ENCODE measurements around the gene CAT. TPM values are rescaled to one million over a fixed set of nuclear protein-coding genes. Genes with fewer than 3 reads are reported as not detected.

CAT gene
- total and polyA plus RNA-seq, 9 donors = 38.5 to 125 (median 53.9) TPM

DNA sequence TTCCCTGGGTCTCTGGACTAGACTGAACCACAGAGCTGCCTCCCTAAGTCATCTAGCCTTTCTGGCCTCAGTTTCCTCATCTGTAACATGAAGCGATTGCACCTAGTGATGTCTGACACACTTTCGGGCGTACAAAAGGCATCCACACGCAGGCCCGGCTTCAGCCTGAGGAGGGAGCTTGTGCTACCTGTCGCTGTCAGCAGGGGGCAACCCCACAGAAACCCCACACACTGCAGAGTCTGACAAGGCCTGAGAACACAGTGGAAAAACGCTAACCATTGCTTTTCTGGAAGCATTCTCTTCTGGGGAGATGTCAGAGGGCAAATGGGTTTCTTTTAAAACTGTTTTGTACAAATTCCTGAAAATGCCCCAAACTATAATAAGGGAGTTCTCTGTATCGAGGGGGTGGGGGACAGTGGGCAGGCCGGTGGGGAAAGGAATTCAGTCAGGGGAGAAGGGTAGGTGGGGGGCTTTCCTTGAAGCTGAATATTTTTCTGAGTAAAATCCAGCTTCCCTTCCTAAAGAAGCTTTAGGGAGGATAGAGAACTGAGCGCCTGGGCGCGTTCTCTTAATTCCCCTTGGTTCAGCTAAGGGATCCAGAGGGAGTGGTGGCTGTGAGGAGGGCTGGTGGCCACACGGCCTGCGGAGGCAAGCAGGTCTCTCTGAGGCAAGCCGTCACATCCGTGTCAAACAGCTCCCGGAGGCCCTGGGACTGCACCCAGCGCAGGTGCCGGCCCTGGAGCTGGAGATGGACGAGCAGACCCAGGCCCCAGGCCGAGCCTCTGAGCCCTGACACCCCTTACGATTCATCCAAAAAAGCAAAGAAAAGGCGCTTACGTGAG is 74.3 kb downstream of the CAT start:
- H3K9me3 ChIP-seq = no peaks in the 10 kb centered on the region
- intact Hi-C loops (cut with DNase I) = no loop called here
- TF ChIP-seq, protein P1, sequence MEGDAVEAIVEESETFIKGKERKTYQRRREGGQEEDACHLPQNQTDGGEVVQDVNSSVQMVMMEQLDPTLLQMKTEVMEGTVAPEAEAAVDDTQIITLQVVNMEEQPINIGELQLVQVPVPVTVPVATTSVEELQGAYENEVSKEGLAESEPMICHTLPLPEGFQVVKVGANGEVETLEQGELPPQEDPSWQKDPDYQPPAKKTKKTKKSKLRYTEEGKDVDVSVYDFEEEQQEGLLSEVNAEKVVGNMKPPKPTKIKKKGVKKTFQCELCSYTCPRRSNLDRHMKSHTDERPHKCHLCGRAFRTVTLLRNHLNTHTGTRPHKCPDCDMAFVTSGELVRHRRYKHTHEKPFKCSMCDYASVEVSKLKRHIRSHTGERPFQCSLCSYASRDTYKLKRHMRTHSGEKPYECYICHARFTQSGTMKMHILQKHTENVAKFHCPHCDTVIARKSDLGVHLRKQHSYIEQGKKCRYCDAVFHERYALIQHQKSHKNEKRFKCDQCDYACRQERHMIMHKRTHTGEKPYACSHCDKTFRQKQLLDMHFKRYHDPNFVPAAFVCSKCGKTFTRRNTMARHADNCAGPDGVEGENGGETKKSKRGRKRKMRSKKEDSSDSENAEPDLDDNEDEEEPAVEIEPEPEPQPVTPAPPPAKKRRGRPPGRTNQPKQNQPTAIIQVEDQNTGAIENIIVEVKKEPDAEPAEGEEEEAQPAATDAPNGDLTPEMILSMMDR (IDR thresholded peaks at IDR 0.05) = no peak
- no peak for TF ChIP-seq EP300 (IDR thresholded peaks at IDR 0.05)
- no peak for TF ChIP-seq POLR2A (IDR thresholded peaks at IDR 0.05)
- H3K27me3 ChIP-seq = no peaks in the 10 kb centered on the region
- DNase-seq = no peak
- no peak overlapping the region for H3K4me3 ChIP-seq
- WGBS, 3 donors = 54 to 65% (median 59%) methylated on average over 24 of the region's 24 CpGs
- H3K4me1 ChIP-seq (ENCODE audit: insufficient read depth) = no peaks in the 10 kb centered on the region
- H3K36me3 ChIP-seq = no peaks in the 10 kb centered on the region
- H3K27ac ChIP-seq = no peak overlapping the region

DNA sequence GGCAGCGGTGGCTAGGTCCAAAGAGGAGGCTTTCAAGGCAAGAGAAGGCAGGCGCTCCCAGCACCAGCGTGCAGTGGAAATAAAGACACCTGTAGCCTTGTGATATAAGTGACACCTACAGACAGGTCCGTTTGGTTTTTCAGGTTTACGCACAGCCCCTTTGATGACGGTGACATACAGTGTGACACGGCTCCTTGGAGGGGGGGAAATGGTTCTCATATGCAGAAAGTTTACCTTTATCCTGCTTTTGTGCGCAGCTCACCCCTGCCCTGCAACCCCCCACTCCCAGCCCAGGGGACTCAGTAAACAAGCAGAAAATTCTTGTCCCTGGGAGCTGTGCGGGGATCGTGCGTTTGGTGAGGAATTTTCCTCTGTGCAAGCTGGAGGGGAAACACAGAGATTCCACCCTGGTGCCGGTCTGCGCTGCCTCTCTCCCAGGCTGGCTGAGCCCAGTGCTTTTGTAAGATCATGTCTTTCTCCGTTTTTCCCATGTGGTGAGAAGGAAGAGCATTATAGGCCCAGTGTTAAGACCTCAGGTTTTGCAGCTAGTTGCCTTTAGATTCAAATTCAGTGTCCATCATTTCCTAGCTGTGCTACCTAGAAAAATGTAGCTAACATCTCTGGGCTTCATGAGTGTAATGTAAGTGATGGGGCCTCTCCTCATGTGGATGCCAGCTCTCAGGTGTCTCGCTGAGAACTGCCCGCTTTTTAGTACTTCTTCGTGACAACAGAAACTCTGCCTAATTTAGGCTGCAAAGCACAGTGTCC is 75.1 kb downstream of the CAT start, which contains the start of gene ELF5:
Gene ELF5 (minus strand): TSS at position 113 of the 768 bp plus-strand sequence. CDS start 8,045 bp downstream, outside the sequence.
- Histone ChIP-seq H3K4me3 (no peak within 1 kb of the TSS), H3K36me3 (no peaks in the 10 kb centered on the region), H3K27me3 (no peaks in the 10 kb centered on the region), H3K27ac (no peak within 1 kb of the TSS), H3K4me1 (ENCODE audit: insufficient read depth) (no peaks in the 10 kb centered on the region), H3K9me3 (no peaks in the 10 kb centered on the region)
- 63 to 76% (median 72%) methylated on average over 17 of the region's 17 CpGs for WGBS, 3 donors
- intact Hi-C loops (cut with DNase I) = no loop called here
- TF ChIP-seq, protein P1 (IDR thresholded peaks at IDR 0.05) = no peak
- TF ChIP-seq POLR2A (IDR thresholded peaks at IDR 0.05) = no peak
- TF ChIP-seq EP300 (IDR thresholded peaks at IDR 0.05) = no peak
- DNase-seq = no peak

DNA sequence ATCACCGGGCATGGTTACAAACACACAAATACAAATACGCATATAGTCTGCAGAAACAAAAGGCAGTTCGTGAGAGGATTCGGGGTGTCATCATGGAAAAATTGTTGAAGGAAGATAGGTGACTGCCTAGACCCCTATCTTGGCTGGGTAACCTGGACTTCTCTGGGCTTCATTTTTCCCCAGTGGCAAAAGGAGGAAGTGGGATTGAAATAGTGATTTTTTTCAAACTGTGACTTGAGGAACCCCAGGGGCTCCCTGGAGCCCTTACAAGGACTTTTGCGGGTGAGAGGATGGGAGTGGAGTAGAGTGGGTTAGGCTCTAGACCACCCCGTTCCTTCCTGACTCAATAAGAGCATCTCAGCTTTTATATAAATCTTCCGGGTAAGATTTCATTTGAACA is 75.9 kb downstream of the CAT start:
- no peak overlapping the region for H3K4me3 ChIP-seq
- H3K36me3 ChIP-seq = no peaks in the 10 kb centered on the region
- intact Hi-C loops (cut with DNase I) = no loop called here

More for the DNA sequence above, 75.9 kb downstream of the CAT start:
- DNase-seq = no peak
- H3K4me1 ChIP-seq (ENCODE audit: insufficient read depth) = no peaks in the 10 kb centered on the region
- no peak for TF ChIP-seq POLR2A (IDR thresholded peaks at IDR 0.05)
- no peak for TF ChIP-seq EP300 (IDR thresholded peaks at IDR 0.05)
- TF ChIP-seq, protein P1 (IDR thresholded peaks at IDR 0.05) = no peak
- H3K9me3 ChIP-seq = no peaks in the 10 kb centered on the region
- H3K27ac ChIP-seq = no peak overlapping the region
- WGBS, 3 donors = 76 to 86% (median 81%) methylated on average over 7 of the region's 7 CpGs
- no peaks in the 10 kb centered on the region for H3K27me3 ChIP-seq
